ENCODE data around the gene RBM47.

DNA sequence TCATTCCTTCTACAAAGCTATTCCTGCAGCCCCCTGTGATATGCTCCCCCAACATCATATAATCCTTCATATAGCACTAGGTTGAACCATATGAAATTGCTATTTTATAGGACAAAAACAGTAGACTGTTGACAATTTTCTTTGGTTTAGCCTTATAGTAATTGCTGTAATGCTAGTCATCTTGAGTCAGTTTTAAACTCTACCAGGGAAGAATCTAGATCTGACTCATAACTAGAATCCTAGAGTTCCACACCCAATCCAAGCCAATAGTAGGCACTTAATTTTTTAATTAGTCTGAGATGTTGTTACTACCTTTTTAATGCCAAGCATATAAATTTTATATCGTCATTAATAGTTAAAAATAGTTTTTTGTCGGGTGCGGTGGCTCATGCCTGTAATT is 157.7 kb downstream of the RBM47 start:
- TF ChIP-seq GATA3 (IDR thresholded peaks at IDR 0.05; ENCODE audit: low read depth, low read length) (no peak), GATA2 (IDR thresholded peaks at IDR 0.05; ENCODE audit: low read depth, low read length) (no peak)

Measured in SH-SY5Y (cell line).